ENCODE results near the gene HRH2.

GRCh38 chr5:175656966-175657365 lies 905 bp upstream of the HRH2 start:
- no peak for TF ChIP-seq POLR2A (IDR thresholded peaks at IDR 0.05; ENCODE audit: low read length)
- TF ChIP-seq GATA1 (IDR thresholded peaks at IDR 0.05; ENCODE audit: low read depth, low read length), result no peak
